ENCODE results near the gene KIF21B. TPM values are rescaled to one million over a fixed set of nuclear protein-coding genes. Genes with fewer than 3 reads are reported as not detected.

The KIF21B gene
- total RNA-seq, 1 donor from 2014 or later = 10.2 TPM

DNA sequence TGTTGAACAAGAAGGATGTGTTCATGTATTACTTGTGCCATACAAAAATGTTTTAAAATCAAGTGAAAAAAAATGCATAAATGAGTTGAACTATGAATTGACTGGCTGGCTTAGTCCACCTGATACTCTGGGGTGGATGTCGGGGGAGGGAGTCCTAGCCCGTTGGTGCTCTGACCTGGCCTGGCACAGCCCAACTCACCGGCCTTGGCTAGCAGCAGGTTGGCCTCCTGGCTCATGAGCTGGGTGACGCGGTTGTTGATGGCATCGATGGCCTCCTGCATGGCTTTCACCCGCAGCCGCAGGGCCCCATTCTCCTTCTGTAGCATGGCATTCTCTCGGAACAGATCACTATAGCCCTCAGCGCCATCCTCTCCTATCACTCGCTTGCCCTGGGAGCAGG, 21.6 kb downstream of the KIF21B start:
- no peaks in the 10 kb centered on the region for H3K36me3 ChIP-seq
- intact Hi-C loops (cut with DNase I) = no loop called here
- H3K27ac ChIP-seq = no peak overlapping the region
- H3K4me1 ChIP-seq = no peaks in the 10 kb centered on the region
- no peaks in the 10 kb centered on the region for H3K27me3 ChIP-seq
- H3K4me3 ChIP-seq = no peak overlapping the region
- TF ChIP-seq, protein P1, sequence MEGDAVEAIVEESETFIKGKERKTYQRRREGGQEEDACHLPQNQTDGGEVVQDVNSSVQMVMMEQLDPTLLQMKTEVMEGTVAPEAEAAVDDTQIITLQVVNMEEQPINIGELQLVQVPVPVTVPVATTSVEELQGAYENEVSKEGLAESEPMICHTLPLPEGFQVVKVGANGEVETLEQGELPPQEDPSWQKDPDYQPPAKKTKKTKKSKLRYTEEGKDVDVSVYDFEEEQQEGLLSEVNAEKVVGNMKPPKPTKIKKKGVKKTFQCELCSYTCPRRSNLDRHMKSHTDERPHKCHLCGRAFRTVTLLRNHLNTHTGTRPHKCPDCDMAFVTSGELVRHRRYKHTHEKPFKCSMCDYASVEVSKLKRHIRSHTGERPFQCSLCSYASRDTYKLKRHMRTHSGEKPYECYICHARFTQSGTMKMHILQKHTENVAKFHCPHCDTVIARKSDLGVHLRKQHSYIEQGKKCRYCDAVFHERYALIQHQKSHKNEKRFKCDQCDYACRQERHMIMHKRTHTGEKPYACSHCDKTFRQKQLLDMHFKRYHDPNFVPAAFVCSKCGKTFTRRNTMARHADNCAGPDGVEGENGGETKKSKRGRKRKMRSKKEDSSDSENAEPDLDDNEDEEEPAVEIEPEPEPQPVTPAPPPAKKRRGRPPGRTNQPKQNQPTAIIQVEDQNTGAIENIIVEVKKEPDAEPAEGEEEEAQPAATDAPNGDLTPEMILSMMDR (IDR thresholded peaks at IDR 0.05) = no peak
- DNase-seq (ENCODE audit: low spot score in 2 of 2) = no peak
- no peaks in the 10 kb centered on the region for H3K9me3 ChIP-seq

DNA sequence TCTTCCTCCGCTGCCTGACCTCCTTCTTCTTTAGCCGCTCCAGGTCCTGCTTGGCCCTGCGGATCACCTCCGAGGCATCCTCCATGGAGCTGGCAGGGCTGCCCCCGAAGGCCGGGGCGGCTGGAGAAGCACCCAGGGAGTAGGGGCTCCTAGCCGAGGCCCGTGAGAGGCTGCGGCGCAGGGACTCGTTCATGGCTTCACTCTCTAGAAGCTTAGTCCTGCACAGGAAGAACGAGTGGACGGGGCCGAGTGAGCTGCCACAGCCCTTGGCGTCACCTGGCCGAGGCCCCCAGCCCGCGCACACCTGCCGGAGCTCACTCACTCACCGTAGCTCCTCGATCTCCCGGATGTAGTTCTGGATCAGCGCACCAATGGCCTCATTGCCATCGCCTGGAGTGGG, 23.1 kb downstream of the KIF21B start:
- no peaks in the 10 kb centered on the region for H3K9me3 ChIP-seq
- H3K4me3 ChIP-seq = no peak overlapping the region
- no peaks in the 10 kb centered on the region for H3K36me3 ChIP-seq
- H3K27ac ChIP-seq = no peak overlapping the region
- H3K27me3 ChIP-seq = no peaks in the 10 kb centered on the region
- no peaks in the 10 kb centered on the region for H3K4me1 ChIP-seq
- no peak for DNase-seq (ENCODE audit: low spot score in 2 of 2)
- TF ChIP-seq, protein P1 (IDR thresholded peaks at IDR 0.05) = no peak
- intact Hi-C loops (cut with DNase I) = no loop called here

DNA sequence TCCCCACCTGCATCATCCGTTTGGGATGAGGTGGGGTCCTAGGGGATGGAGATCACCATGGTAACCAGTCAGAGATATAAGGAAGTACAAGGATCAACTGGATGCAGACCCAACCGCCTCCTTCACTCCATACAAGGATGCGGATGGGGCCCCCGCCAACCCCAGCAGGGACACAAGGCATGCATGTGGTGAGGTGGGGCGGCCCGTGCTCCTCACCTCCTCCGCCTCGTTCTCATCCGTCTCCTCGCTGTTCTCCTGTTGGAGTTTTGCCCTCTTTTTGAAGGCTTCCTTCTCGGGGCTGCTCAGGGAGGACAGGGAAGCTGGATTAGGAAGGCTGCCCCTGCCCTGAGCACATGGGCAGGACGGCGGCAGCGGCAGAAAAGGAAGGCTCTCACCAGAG, 23.8 kb downstream of the KIF21B start:
- no peak for DNase-seq (ENCODE audit: low spot score in 2 of 2)
- TF ChIP-seq, protein P1 (IDR thresholded peaks at IDR 0.05) = no peak
- no peak overlapping the region for H3K27ac ChIP-seq
- H3K4me1 ChIP-seq = no peaks in the 10 kb centered on the region
- H3K27me3 ChIP-seq = no peaks in the 10 kb centered on the region
- no peaks in the 10 kb centered on the region for H3K9me3 ChIP-seq
- intact Hi-C loops (cut with DNase I) = no loop called here
- no peak overlapping the region for H3K4me3 ChIP-seq
- H3K36me3 ChIP-seq = no peaks in the 10 kb centered on the region

DNA sequence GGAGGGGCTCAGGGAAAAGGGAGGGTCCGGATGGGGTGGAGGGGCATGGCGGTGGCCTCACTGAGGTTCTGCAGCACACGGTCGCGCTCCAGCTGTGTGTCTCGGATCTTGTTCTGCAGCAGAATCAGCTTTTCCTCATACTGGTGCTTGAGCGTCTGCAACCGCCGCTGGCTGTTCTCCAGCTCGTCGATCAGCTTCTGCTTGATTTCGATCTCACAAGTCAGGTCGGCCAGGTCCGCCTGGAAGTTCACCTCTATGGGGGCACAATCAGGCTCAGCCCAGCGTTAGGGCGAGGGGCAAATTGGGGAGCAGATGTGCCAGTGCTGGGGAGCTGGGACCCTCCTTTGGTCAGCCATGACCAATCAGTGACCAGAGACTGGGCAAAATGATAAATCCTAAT, 25.2 kb downstream of the KIF21B start:
- intact Hi-C loops (cut with DNase I) = no loop called here
- Histone ChIP-seq H3K36me3 (no peaks in the 10 kb centered on the region), H3K27ac (no peak overlapping the region), H3K4me1 (no peaks in the 10 kb centered on the region), H3K27me3 (no peaks in the 10 kb centered on the region), H3K9me3 (no peaks in the 10 kb centered on the region), H3K4me3 (no peak overlapping the region)
- no peak for DNase-seq (ENCODE audit: low spot score in 2 of 2)
- TF ChIP-seq, protein P1 (IDR thresholded peaks at IDR 0.05) = no peak

GRCh38 chr1:200992382-200993048, 31.0 kb downstream of the KIF21B start:
- no peak for DNase-seq (ENCODE audit: low spot score in 2 of 2)
- Histone ChIP-seq H3K9me3 (no peaks in the 10 kb centered on the region), H3K27me3 (no peaks in the 10 kb centered on the region), H3K4me1 (no peaks in the 10 kb centered on the region), H3K27ac (no peak overlapping the region), H3K4me3 (no peak overlapping the region), H3K36me3 (no peaks in the 10 kb centered on the region)
- intact Hi-C loops (cut with DNase I) = no loop called here
- TF ChIP-seq, protein P1 (IDR thresholded peaks at IDR 0.05) = no peak
